Measurements from ENCODE around the gene DDX50.
"Not testable (repeated sequence)": the region's sequence is repeated elsewhere in the genome, so short reads cannot be mapped to it uniquely, and the experiment has no call there.

DDX50 gene

DNA sequence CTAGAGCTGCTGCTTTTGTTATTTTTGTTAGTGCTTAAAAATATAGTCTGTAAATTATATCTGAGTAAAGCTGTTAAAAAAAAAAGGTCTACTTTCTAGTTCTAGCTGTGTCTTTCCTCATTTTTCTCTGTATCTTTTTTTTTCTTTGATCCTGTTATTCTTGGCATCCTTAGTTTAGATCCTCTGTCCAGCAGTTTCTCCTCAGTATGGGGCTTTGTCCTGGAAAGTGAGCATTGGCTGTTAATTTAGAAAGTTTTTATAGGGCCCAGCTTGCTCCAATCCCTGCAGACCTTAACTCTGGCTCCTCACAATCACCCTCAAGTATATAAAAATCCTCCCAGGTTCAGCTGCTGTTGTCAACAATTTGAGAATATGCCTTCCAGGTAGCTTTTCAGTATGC lies 23.5 kb downstream of the DDX50 start:
- DNase-seq (ENCODE audit: low spot score) = no peak

- no peak for DNase-seq (ENCODE audit: low spot score)
These were observed 24.4 kb downstream of the DDX50 start for GRCh38 chr10:68925489-68925888.

DNA sequence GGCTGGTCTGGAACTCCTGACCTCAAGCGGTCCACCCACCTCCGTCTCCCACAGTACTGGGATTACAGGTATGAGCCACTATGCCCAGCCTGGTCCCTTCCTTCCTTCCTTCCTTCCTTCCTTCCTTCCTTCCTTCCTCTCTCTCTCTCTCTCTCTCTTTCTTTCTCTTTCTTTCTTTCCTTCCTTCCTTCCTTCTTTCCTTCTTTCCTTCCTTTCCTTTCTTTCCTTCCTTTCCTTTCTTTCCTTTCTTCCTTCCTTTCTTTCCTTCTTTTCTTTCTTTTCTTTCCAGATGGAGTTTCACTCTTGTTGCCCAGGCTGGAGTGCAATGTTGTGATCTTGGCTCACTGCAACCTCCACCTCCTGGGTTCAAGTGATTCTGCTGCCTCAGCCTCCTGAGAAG lies 28.0 kb downstream of the DDX50 start:
- DNase-seq (ENCODE audit: low spot score) = not testable (repeated sequence)

DNA sequence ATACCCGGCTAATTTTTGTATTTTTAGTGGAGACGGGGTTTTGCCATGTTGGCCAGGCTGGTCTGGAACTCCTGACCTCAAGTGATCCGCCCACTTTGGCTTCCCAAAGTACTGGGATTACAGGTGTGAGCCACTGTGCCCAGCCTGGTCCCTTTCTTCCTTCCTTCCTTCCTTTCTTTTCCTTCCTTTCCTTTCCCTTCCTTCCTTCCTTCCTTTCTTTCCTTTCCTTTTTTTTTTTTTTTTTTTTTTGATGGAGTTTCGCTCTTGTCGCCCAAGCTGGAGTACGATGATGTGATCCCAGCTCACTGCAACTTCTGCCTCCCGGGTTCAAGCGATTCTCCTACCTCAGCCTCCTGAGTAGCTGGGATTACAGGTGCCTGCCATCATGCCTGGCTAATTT lies 28.8 kb downstream of the DDX50 start:
- DNase-seq (ENCODE audit: low spot score) = not testable (repeated sequence)

- not testable (repeated sequence) for DNase-seq (ENCODE audit: low spot score)
These were observed 31.7 kb downstream of the DDX50 start for GRCh38 chr10:68932860-68933259.

DNA sequence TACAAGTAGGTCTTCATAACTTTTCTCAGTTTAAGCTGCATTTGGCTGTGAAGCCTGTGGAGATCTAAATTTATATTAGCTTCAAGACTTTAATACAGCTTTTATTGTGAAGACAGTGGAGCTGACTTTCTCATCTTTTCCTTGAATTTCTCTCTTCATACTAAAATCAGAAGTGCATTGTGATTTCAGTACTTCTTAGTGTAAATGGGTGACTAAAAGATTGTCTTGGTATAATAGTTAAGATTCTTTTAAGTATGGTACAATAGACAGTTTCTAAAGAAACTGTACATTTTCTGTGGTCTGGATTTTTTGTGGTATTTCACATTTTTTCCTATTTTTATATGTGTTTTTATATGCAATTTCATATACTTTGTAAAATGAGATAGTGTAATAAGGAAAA lies 33.9 kb downstream of the DDX50 start:
- DNase-seq (ENCODE audit: low spot score) = no peak

GRCh38 chr10:68938117-68938516 lies 37.0 kb downstream of the DDX50 start:
- no peak for DNase-seq (ENCODE audit: low spot score)

DNA sequence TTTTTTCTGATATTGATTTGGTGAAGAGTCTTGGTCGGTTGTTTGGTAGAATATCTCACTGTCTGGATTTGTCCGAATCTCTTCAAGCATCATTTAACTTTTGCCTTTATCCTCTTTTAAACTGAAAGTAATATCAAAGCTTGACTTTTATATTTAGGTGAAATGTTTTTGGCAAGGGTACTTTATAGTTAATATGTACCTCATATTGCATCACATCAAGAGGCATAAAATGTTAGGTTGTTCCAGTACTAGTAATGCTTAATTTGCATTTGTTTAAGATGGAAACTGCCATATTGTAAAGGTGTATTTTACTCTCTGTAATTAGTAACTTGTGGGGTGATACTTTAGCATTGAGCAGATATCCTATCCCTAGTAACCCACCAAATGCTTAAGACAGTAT lies 37.8 kb downstream of the DDX50 start:
- no peak for DNase-seq (ENCODE audit: low spot score)

DNA sequence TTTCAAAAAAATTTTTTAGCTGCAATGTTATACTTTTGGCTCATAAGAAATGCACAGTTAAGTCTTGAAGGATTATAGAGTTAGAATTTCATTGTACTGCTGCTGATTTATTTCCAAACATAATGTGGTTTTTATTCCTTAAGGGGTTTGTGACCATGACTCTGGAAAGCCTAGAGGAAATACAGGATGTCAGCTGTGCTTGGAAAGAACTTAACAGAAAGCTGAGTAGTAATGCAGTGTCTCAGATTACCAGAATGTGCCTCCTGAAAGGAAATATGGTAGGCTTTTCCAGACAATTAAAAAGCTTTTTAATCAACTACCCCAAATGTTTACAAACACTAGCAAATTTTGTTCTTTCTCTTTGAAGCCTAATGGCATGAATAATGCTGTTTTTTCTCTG lies 39.8 kb downstream of the DDX50 start:
- not testable (repeated sequence) for DNase-seq (ENCODE audit: low spot score)

- DNase-seq (ENCODE audit: low spot score) = no peak
These were observed 49.5 kb downstream of the DDX50 start for GRCh38 chr10:68950598-68950997.

DNA sequence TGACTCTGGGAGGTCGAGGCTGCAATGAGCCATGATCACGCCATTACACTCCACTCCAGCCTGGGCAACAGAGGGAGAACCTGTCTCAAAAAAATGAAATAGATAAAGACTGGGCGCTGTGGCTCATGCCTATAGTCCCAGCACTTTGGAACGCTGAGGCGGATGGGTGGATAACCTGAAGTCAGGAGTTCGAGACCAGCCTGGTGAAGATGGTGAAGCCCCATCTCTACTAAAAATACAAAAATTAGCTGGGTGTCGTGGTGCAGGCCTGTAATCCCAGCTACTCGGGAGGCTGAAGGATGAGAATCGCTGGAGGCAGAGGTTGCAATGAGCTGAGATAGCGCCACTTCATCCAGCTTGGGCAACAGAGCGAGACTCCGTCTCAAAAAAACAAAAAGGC lies 53.8 kb downstream of the DDX50 start:
- no peak for DNase-seq (ENCODE audit: low spot score)

DNA sequence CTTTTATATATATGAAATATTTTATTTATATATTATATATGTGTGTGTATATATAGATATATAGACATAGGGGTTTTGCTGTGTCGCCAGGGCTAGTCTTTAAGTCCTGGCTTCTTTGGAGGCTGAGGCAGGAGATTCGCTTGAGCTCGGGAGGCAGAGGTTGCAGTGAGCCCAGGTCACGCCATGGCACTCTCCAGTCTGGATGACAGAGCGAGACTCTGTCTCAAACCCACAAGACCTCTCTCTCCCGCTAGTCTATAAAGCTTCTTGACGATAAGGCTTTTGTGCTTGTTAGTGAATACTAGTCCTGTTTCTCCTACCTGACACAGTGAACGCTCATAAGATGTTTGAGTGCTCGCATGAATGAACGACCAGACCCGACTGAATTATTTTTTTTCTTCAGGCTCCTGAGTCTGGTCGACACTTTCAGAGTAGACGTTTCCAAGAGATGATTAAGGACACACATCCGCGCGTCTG lies 54.3 kb downstream of the DDX50 start:
- DNase-seq (ENCODE audit: low spot score) = no peak

DNA sequence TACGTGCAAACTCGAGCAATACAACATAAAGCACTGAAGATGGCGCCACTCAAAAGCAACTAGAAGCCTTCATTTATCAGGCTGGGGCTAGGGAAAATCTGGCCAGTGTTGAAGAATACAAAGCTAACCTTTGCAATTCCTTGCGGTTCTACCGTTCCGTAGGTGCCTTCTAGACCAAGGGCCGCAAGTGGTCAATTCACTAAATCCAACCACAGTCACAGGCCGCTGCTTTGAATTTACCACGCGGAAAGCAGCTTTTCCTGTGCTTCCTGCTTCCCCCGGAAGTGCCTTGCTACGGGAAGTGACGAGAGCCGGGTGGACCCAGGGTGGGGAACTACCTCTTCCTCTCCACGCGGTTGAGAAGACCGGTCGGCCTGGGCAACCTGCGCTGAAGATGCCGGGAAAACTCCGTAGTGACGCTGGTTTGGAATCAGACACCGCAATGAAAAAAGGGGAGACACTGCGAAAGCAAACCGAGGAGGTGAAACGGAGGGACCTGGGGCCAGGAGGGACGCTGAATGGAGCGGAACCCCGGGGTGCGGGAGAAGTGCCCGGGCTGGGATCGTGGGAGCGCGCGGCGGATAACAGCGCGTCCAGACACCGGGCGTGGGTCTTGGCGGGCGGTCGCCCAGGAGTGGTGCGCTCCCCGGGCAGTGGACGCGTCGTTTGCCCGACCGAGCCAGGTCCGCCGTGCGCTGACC lies 54.9 kb downstream of the DDX50 start, which contains the start of gene DDX21:
Gene DDX21, plus strand, starts transcription at position 339 of the 701 bp plus-strand sequence. Its CDS starts 56 bp downstream, at position 395.
- DNase-seq (ENCODE audit: low spot score) = peak; percentile 86

DNA sequence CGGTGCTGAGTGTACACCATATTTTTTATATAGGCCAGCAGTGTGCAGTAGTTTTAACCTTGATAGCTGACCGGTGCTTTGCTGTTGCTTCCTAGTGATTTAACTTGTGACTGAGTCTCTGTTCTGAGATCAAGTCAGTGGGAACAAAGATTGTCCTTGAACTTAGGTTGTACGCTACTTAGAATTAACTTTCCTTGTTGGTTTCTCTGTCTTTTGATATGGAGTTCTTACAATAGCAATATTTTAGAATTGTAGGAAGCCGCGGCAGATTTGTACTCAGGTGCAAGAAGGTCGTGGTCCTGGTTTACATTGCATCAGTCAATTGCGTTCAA lies 56.1 kb downstream of the DDX50 start:
- DNase-seq (ENCODE audit: low spot score) = no peak

DNA sequence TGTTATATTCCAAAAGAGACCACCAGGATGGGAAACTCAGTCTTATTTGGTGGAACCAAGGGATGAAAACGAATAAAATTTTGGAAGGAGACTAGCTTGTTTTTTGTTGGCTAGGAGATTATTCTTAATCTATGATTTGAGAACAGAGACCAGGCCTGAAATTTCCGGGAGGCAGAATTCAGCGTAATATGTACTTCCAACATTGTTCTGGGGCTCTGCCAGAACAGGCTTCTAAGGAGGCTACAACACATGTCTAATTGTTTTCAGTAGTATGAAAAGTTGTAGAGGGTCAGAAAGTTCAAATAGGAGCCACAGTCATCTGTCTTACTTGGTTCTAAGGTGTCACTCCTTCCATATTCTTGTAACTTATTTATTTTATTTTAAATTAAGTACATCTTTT lies 56.5 kb downstream of the DDX50 start:
- no peak for DNase-seq (ENCODE audit: low spot score)

GRCh38 chr10:68959695-68960527 lies 58.8 kb downstream of the DDX50 start:
- DNase-seq (ENCODE audit: low spot score) = no peak

DNA sequence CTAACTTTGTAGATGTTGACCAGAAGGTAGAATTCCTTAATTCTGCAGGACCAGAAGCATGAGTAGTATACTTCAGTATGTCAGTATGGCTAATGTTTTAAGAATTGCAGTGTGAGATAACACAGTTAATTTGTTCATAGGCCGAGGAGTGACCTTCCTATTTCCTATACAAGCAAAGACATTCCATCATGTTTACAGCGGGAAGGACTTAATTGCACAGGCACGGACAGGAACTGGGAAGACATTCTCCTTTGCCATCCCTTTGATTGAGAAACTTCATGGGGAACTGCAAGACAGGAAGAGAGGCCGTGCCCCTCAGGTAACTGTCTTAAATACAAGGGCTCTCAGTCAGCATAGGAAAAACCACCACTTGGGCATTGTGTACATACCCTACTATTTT lies 62.0 kb downstream of the DDX50 start:
- no peak for DNase-seq (ENCODE audit: low spot score)

GRCh38 chr10:68973975-68974374 lies 72.9 kb downstream of the DDX50 start:
- DNase-seq (ENCODE audit: low spot score) = no peak

DNA sequence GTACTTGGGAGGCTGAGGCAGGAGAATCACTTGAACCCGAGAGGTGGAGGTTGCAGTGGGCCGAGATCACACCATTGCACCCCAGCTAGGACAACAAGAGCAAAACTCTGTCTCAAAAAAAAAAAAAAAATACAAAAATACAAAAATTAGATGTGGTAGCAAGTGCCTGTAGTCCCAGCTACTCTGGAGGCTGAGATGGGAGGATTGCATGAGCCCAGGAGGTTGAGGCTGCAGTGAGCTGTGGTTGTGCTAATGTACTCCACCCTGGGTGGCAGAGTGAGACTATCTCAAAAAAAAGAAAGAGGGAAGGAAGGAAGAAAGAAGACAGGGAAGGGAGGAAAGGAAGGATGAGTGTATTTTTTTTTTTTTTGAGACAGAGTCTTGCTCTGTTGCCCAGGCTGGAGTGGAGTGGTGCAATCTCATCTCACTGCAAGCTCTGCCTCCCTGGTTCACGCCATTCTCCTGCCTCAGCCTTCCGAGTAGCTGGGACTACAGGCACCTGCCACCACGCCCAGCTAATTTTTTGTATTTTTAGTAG lies 74.9 kb downstream of the DDX50 start:
- not testable (repeated sequence) for DNase-seq (ENCODE audit: low spot score)

DNA sequence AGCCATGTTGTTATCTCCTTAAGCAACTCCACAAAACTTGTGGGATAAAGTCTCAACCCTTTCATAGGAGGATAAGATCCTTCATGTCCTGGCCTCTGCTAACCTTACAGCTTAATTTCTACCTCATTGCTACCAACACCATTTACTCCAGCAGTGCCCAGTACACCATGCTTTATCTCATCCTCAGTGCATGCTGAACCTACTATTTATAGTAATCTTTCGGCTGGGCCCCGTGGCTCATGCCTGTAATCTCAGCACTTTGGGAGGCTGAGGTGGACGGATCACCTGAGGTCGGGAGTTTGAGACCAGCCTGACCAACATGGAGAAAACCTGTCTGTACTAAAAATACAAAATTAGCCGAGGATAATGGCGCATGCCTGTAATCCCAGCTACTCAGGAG lies 78.6 kb downstream of the DDX50 start:
- not testable (repeated sequence) for DNase-seq (ENCODE audit: low spot score)

GRCh38 chr10:68981074-68981473 lies 80.0 kb downstream of the DDX50 start:
- no peak for DNase-seq (ENCODE audit: low spot score)

DNA sequence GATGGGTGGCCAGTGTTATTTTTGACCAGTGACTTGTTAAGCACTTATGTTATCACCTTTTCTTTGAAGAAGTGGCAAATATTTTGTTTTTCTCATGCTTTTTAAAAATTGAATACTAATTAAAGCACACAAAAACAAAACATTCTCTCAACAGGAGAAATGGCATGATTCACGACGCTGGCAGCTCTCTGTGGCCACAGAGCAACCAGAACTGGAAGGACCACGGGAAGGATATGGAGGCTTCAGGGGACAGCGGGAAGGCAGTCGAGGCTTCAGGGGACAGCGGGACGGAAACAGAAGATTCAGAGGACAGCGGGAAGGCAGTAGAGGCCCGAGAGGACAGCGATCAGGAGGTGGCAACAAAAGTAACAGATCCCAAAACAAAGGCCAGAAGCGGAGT lies 81.3 kb downstream of the DDX50 start:
- DNase-seq (ENCODE audit: low spot score) = no peak

DNA sequence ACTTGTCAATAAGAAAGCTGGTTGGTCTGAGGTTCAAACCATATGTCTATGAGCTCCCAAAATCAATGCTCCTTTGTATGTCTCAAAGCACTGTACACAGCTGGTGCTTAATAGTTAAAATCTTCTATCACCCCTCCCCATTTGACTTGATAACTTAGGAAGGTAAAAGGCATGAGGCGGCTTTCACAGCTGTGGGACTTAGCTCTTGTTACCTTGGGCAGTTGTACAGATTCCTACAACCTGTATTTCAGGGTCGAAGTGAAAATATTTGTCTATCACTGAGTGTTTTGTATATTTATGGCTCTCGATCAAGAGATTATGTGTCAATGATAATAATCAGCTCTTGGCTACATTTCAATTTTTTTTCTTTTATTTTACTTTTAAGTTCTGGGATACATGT lies 86.5 kb downstream of the DDX50 start:
- no peak for DNase-seq (ENCODE audit: low spot score)

Data from CD4-positive, alpha-beta T cell treated with Interleukin-6 at 100 ng/mL for 8 hours (primary cell).